Measurements from ENCODE around the gene PDE4B.

Gene PDE4B

GRCh38 chr1:66266350-66266749 is 473.7 kb downstream of the PDE4B start:
- Histone ChIP-seq H3K4me1 (ENCODE audit: low read depth, poor library complexity, severe bottlenecking) (peaks cover 4% of the 10 kb centered on the region), H3K4me3 (IDR thresholded peaks at IDR 0.05; ENCODE audit: insufficient read depth, low read depth, low read length) (no peak overlapping the region), H3K9ac (no peak overlapping the region), H3K4me2 (no peak overlapping the region), H2AFZ (ENCODE audit: low read depth) (no peak overlapping the region), H3K79me2 (ENCODE audit: insufficient read depth, low read depth) (no peaks in the 10 kb centered on the region), H3K27ac (no peak overlapping the region), H3K36me3 (ENCODE audit: insufficient read depth) (no peaks in the 10 kb centered on the region), H4K20me1 (ENCODE audit: insufficient read depth) (no peaks in the 10 kb centered on the region), H3K27me3 (ENCODE audit: insufficient read depth, low read depth) (no peaks in the 10 kb centered on the region)
- TF ChIP-seq CTCF (conservative IDR thresholded peaks at IDR 0.05; ENCODE audit: low read depth, low read length): no peak

- Histone ChIP-seq H4K20me1 (ENCODE audit: insufficient read depth) (no peaks in the 10 kb centered on the region), H3K27me3 (ENCODE audit: insufficient read depth, low read depth) (no peaks in the 10 kb centered on the region), H3K79me2 (ENCODE audit: insufficient read depth, low read depth) (no peaks in the 10 kb centered on the region), H3K4me1 (ENCODE audit: low read depth, poor library complexity, severe bottlenecking) (peaks cover 4% of the 10 kb centered on the region), H3K9ac (no peak overlapping the region), H3K36me3 (ENCODE audit: insufficient read depth) (no peaks in the 10 kb centered on the region), H3K4me2 (no peak overlapping the region), H3K4me3 (IDR thresholded peaks at IDR 0.05; ENCODE audit: insufficient read depth, low read depth, low read length) (no peak overlapping the region), H2AFZ (ENCODE audit: low read depth) (no peak overlapping the region), H3K27ac (no peak overlapping the region)
- no peak for TF ChIP-seq CTCF (conservative IDR thresholded peaks at IDR 0.05; ENCODE audit: low read depth, low read length)
Measured at GRCh38 chr1:66266756-66267155, 474.1 kb downstream of the PDE4B start.

DNA sequence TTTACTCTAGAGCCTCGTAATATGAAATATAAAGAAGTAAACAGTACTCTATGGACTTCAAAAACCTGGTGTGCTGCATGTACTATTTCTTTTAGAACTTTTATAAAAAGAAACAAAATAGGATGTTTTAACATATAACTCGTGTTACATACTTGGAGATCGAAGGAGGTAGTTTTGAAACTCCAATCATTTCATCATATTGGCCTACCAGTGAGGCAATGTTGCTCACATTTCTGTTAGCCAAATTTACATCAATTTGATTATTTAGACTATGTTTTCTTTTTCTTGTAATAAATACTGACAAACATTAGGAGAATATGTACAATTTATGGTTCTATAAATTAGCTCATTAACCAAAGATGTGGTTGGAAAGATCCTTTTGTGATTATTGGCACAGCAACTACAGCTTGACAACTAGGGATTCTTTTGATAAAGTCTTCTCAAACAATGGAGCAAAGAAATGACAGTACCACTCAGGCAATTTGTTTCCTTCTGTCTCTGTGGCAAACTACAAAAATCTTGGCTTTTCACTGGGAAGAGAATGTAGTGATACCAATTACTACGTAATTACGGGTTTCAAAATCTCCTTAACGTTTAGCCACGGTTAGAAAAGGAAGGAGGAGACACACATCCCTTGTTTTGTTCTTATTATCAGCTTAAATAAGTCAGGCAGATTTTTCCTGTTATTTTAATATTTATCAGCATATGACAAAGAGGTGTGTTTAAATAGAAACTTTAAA is 474.7 kb downstream of the PDE4B start:
- Histone ChIP-seq H3K4me2 (no peak overlapping the region), H2AFZ (ENCODE audit: low read depth) (no peak overlapping the region), H3K27ac (no peak overlapping the region), H3K27me3 (ENCODE audit: insufficient read depth, low read depth) (no peaks in the 10 kb centered on the region), H3K79me2 (ENCODE audit: insufficient read depth, low read depth) (no peaks in the 10 kb centered on the region), H3K4me1 (ENCODE audit: low read depth, poor library complexity, severe bottlenecking) (peaks cover 4% of the 10 kb centered on the region), H4K20me1 (ENCODE audit: insufficient read depth) (no peaks in the 10 kb centered on the region), H3K9ac (no peak overlapping the region), H3K4me3 (IDR thresholded peaks at IDR 0.05; ENCODE audit: insufficient read depth, low read depth, low read length) (no peak overlapping the region), H3K36me3 (ENCODE audit: insufficient read depth) (no peaks in the 10 kb centered on the region)
- TF ChIP-seq CTCF (conservative IDR thresholded peaks at IDR 0.05; ENCODE audit: low read depth, low read length): no peak

- Histone ChIP-seq H4K20me1 (ENCODE audit: insufficient read depth) (no peaks in the 10 kb centered on the region), H3K79me2 (ENCODE audit: insufficient read depth, low read depth) (no peaks in the 10 kb centered on the region), H3K36me3 (ENCODE audit: insufficient read depth) (no peaks in the 10 kb centered on the region), H3K27me3 (ENCODE audit: insufficient read depth, low read depth) (no peaks in the 10 kb centered on the region), H3K9ac (no peak overlapping the region), H3K4me3 (IDR thresholded peaks at IDR 0.05; ENCODE audit: insufficient read depth, low read depth, low read length) (no peak overlapping the region), H3K4me1 (ENCODE audit: low read depth, poor library complexity, severe bottlenecking) (peaks cover 7% of the 10 kb centered on the region), H2AFZ (ENCODE audit: low read depth) (no peak overlapping the region), H3K4me2 (no peak overlapping the region), H3K27ac (no peak overlapping the region)
- TF ChIP-seq CTCF (conservative IDR thresholded peaks at IDR 0.05; ENCODE audit: low read depth, low read length): no peak
Measured at GRCh38 chr1:66269222-66269621, 476.5 kb downstream of the PDE4B start.

All from KMS-11 (cell line).